ENCODE measurements around the gene PLA2G2D. TPM values are rescaled to one million over a fixed set of nuclear protein-coding genes. Genes with fewer than 3 reads are reported as not detected.

PLA2G2D gene
- total and polyA plus RNA-seq, 12 donors: not detected

- DNase-seq: no peak
- Histone ChIP-seq H3K36me3 (replicated peaks in 1 of 2) (no peaks in the 10 kb centered on the region), H3K27me3 (no peaks in the 10 kb centered on the region), H3K4me1 (replicated peaks in 1 of 2) (no peaks in the 10 kb centered on the region), H3K27ac (peak overlapping the region in 1 of 5 donors; percentile 75), H3K9me3 (replicated peaks in 1 of 3) (peaks cover 0 to 8% (median 0%) of the 10 kb centered on the region in 3 donors), H3K4me3 (no peak overlapping the region)
- WGBS, 4 donors: 79 to 84% (median 83%) methylated on average over 15 to 16 of the region's 16 CpGs
- intact Hi-C loops (cut with DNase I): no loop called here
- TF ChIP-seq CTCF (IDR thresholded peaks at IDR 0.05) (peak in 4 of 6 experiments; percentile 14 to 40 (median 26)), POLR2A (IDR thresholded peaks at IDR 0.05) (no peak)
Measured at GRCh38 chr1:20165522-20165951, 46.2 kb upstream of the PLA2G2D start.

GRCh38 chr1:20164694-20165202 lies 45.4 kb upstream of the PLA2G2D start:
- Histone ChIP-seq H3K27me3 (no peaks in the 10 kb centered on the region), H3K4me3 (no peak overlapping the region), H3K4me1 (replicated peaks in 1 of 2) (no peaks in the 10 kb centered on the region), H3K9me3 (replicated peaks in 1 of 3) (peaks cover 0 to 14% (median 0%) of the 10 kb centered on the region in 3 donors), H3K36me3 (replicated peaks in 1 of 2) (no peaks in the 10 kb centered on the region), H3K27ac (peak overlapping the region in 1 of 5 donors; percentile 75)
- intact Hi-C loops (cut with DNase I): no loop called here
- 59 to 80% (median 70%) methylated on average over 15 of the region's 15 CpGs for WGBS, 4 donors
- peak; percentile 44 to 83 (median 65) for DNase-seq
- no peak for TF ChIP-seq CTCF (IDR thresholded peaks at IDR 0.05)
- TF ChIP-seq POLR2A (IDR thresholded peaks at IDR 0.05): no peak

- no peak overlapping the region for H3K4me3 ChIP-seq
- H3K27me3 ChIP-seq: no peaks in the 10 kb centered on the region
- TF ChIP-seq CTCF (IDR thresholded peaks at IDR 0.05) (no peak), POLR2A (IDR thresholded peaks at IDR 0.05) (no peak)
- H3K4me1 ChIP-seq (replicated peaks in 1 of 2): no peaks in the 10 kb centered on the region
- H3K9me3 ChIP-seq (replicated peaks in 1 of 3): peaks cover 0 to 14% (median 0%) of the 10 kb centered on the region in 3 donors
- intact Hi-C loops (cut with DNase I): no loop called here
- H3K36me3 ChIP-seq (replicated peaks in 1 of 2): no peaks in the 10 kb centered on the region
- no peak overlapping the region for H3K27ac ChIP-seq
- DNase-seq: no peak
- 56 to 79% (median 66%) methylated on average over 1 of the region's 1 CpG for WGBS, 4 donors
Measured at GRCh38 chr1:20160034-20160433, 40.7 kb upstream of the PLA2G2D start.

GRCh38 chr1:20158358-20159070 lies 39.2 kb upstream of the PLA2G2D start:
- Histone ChIP-seq H3K27me3 (no peaks in the 10 kb centered on the region), H3K27ac (no peak overlapping the region), H3K9me3 (replicated peaks in 1 of 3) (peaks cover 0 to 14% (median 0%) of the 10 kb centered on the region in 3 donors), H3K4me3 (no peak overlapping the region), H3K4me1 (replicated peaks in 1 of 2) (no peaks in the 10 kb centered on the region), H3K36me3 (replicated peaks in 1 of 2) (no peaks in the 10 kb centered on the region)
- no peak for DNase-seq
- intact Hi-C loops (cut with DNase I): no loop called here
- WGBS, 4 donors: 79 to 94% (median 86%) methylated on average over 6 to 7 of the region's 7 CpGs
- no peak for TF ChIP-seq POLR2A (IDR thresholded peaks at IDR 0.05)
- TF ChIP-seq CTCF (IDR thresholded peaks at IDR 0.05): no peak
